Bronchial epithelial cell (primary cell): ENCODE data around the gene ANKS6. TPM values are rescaled to one million over a fixed set of nuclear protein-coding genes. Genes with fewer than 3 reads are reported as not detected.
A peak's percentile ranks its signal among the peaks of the same experiment; 100 is the strongest.

Source experiments
- DNase-seq: peaks from one replicate; pipeline ENCODE4 v3.0.0-alpha.2; 2010; ENCODE audit warnings: low read depth
- FAIRE-seq: peaks from 2 replicates; lab custom pipeline; 2011; peaks lifted over from hg19 to GRCh38; lab: Jason Lieb, UNC
- H3K27me3 ChIP-seq: 2 replicates; pipeline ENCODE4 v1.5.1; 2011; ENCODE audit warnings: low read length; ENCODE audit not compliant: control insufficient read depth, insufficient read depth
- H3K36me3 ChIP-seq: 2 replicates; pipeline ENCODE4 v1.5.1; 2011; ENCODE audit warnings: low read length; ENCODE audit not compliant: control insufficient read depth, insufficient read depth
- H3K4me3 ChIP-seq: 2 replicates; pipeline ENCODE4 v1.5.1; 2011; ENCODE audit warnings: mild to moderate bottlenecking, low read depth, low read length, control low read depth
- CTCF ChIP-seq: IDR thresholded peaks from 2 replicates; pipeline ENCODE4 v1.5.1; 2011; ENCODE audit warnings: mild to moderate bottlenecking, moderate library complexity, low read length, control low read depth, inconsistent platforms; ENCODE audit not compliant: insufficient read depth, severe bottlenecking
- total RNA-seq: library from RNA; depleted of rRNA; stranded (reverse); fragments of >200 nt; gene quantifications from 2 replicates; pipeline ENCODE4 v1.2.1, GENCODE V29; 2014

Gene ANKS6
- 20.1 and 32.1 TPM in 2 replicates for total RNA-seq

- FAIRE-seq (no peak), DNase-seq (no peak)
- Histone ChIP-seq H3K4me3 (peak within 1 kb of the TSS; percentile 51), H3K36me3 (no peaks in the 10 kb centered on the region), H3K27me3 (no peaks in the 10 kb centered on the region)
- TF ChIP-seq CTCF, result peak; percentile 30
Measured at GRCh38 chr9:98796364-98797101, at the start of gene ANKS6. Gene ANKS6 (minus strand): TSS chr9:98796555. CDS start chr9:98796491, 64 bp downstream.

GRCh38 chr9:98846081-98846480, 49.7 kb upstream of the ANKS6 start:
- no peaks in the 10 kb centered on the region for H3K27me3 ChIP-seq
- no peak overlapping the region for H3K4me3 ChIP-seq
- TF ChIP-seq CTCF, result no peak
- DNase-seq (no peak), FAIRE-seq (no peak)
- no peaks in the 10 kb centered on the region for H3K36me3 ChIP-seq

GRCh38 chr9:98842510-98842909, 46.2 kb upstream of the ANKS6 start:
- Histone ChIP-seq H3K4me3 (no peak overlapping the region), H3K36me3 (no peaks in the 10 kb centered on the region), H3K27me3 (no peaks in the 10 kb centered on the region)
- no peak for FAIRE-seq
- no peak for TF ChIP-seq CTCF
- DNase-seq, result no peak

- FAIRE-seq (no peak), DNase-seq (no peak)
- no peak for TF ChIP-seq CTCF
- no peaks in the 10 kb centered on the region for H3K36me3 ChIP-seq
- H3K4me3 ChIP-seq, result no peak overlapping the region
- H3K27me3 ChIP-seq, result no peaks in the 10 kb centered on the region
Measured at GRCh38 chr9:98839724-98840123, 43.4 kb upstream of the ANKS6 start.

GRCh38 chr9:98838868-98839565, 42.7 kb upstream of the ANKS6 start:
- no peak for TF ChIP-seq CTCF
- no peaks in the 10 kb centered on the region for H3K27me3 ChIP-seq
- FAIRE-seq (no peak), DNase-seq (no peak)
- no peaks in the 10 kb centered on the region for H3K36me3 ChIP-seq
- H3K4me3 ChIP-seq, result no peak overlapping the region
